Skin of body (tissue), 2 donors: ENCODE data around the gene FAM47E. TPM values are rescaled to one million over a fixed set of nuclear protein-coding genes. Genes with fewer than 3 reads are reported as not detected.

Experiments
- DNase-seq: peaks from one replicate; lab custom pipeline; 2025; lab: John Stamatoyannopoulos, UW
- total RNA-seq: library from RNA; depleted of rRNA; stranded (reverse); fragments of >200 nt; gene quantifications from one replicate; pipeline ENCODE4 v1.2.3, GENCODE V29; 2014

The FAM47E gene
- 2.1 TPM for total RNA-seq

DNA sequence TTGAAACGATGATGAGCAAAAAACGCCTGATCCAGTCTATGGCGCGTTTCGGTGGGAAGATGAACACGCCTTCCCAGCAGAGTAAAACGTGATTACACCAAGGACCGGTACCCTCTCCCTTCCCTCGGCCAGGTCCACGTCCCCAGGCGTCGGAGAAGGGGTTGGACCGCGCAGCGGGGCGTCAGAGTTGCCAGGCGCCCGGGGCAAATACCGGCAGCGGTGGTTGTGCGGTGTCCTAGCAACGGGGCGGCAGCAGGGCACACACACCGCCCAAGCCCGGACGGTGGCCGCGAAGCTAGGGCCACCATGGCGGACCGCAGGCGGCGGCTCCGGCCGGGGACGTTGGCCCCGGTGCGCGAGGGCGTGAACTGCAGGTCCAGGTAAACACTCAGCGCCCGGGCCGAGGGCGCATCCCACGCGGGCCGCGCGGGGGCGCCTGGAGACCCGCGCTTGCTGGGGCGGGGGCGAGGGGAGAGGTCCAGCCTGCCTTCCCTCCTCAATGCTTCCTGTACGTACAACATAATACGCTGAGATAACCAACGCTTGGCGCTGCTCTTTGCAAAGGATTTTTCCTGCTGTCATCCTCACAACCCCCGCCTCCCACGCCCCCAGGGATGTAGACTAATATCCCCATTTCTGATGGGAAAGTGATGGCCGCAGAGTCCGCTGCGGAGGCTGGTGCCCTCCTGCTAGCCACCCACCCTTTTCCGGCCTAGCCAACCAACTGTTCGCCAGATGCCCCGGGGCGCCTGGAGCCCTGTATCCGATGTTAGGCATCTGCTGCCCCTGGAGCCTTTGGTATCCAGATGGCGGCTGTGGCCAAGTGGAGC lies at the start of gene FAM47E:
Gene FAM47E (plus strand): TSS at position 281 of the 830 bp plus-strand sequence. CDS start 26 bp downstream, at position 307.
- DNase-seq: no peak

- DNase-seq: no peak
Observed at GRCh38 chr4:76203541-76203940, 48.0 kb upstream of the FAM47E start.

GRCh38 chr4:76204936-76205335 lies 46.6 kb upstream of the FAM47E start:
- no peak for DNase-seq

- DNase-seq: no peak
Observed at GRCh38 chr4:76205476-76205875, 46.0 kb upstream of the FAM47E start.

DNA sequence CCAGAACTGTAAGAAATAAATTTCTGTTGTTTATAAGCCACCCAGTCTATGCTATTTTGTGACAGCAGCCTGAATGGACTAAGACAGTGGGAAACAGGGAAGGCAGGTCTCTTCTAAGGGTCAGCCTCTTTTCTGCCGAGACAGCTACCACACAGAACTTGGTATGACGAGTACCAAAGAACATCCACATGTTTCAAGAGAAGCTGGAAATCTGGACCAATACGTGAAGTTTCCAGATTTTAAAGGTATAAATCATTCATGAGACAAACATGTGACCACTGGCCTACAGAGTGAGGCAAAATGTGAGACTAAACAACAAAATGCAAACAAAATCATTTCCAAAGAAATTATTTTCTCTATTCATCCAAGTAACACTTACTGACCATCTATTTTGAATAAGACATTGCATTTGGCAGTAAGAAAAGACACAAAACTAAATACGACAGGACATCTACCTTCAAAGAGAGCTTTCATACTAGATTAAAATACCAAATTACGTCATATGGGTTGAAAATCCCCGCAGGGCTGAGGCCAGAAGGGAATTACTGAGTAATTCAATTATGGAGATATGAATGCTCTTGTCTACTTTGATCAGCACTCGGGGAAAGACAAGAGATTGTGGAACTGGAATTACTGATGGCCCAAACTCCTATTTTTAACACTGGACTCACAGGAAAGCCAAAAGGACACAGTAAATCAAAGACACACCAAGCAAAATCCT lies 45.1 kb upstream of the FAM47E start:
- DNase-seq: no peak

- DNase-seq: no peak
Observed at GRCh38 chr4:76207549-76207948, 44.0 kb upstream of the FAM47E start.

DNA sequence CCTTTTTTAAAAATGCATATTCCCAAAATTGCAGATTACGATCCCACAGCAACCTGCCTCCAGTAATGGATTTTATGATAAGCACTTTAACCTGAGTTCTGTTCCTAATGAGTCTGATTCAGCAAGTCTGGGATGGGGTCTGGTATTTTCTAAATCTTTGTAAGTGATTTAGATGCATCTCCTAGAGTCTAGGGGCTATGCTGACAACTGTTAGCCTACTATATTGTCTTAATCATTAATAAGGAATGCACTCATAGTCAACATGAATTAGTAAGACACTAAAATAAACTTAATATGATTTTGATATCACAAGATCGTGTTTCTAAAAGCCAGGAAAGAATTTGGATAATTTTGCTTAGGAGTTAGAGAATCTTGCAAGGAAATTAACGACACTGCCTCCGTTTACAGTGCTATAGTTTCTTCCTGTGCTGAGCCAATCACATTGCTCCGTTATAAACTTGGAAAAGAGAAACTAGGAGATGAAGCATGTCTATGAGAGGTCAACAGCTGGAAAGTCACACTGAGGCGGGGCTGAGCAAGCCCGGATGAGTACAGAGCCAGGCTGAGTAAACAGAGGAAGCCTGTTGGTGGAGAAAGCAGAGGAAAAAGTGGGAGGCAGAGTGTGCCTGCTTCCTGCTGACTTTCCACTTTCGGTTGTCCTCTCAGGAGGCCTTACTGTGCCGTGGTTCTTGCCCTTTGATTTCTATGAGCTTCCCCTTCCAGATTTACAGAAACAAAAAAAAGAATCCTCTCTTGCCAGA lies 43.3 kb upstream of the FAM47E start:
- peak; percentile 77 for DNase-seq

DNA sequence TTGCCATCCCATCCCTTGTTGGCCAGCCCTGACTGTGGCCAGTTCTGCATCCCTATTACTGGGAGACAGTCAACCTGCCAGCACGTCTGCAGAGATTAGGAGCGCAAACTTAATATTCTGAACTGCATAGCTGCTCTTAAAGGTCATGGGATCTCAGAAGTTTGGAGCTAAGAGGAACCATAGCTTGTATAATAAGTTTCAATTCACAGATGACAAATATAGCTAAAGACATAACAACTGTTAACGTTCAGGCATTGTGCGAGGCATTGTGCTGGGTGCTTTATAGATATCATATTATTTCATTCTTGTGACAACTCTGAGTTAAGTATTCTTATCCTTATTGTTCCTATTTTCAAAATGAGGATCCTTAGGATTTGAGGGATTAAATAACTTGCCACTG lies 41.6 kb upstream of the FAM47E start:
- no peak for DNase-seq

DNA sequence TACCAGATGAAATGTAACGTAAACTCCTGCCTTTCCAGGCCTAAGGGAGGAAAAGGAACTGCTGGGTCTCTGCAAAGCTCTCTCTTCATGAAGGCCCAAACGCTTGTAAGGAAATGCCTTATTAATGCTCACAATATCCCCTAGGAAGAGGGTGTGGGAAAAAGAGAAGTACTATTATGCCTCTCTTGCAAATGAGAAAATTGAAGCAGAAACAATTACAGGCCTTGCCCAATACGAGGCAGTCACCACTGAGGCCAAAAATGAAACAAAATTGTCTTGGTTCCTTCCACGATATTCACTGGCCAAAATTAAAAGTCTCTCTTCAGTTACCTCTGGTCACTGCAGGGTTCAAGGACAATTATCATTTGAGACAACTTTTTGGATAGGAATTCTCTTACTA lies 41.1 kb upstream of the FAM47E start:
- no peak for DNase-seq

DNA sequence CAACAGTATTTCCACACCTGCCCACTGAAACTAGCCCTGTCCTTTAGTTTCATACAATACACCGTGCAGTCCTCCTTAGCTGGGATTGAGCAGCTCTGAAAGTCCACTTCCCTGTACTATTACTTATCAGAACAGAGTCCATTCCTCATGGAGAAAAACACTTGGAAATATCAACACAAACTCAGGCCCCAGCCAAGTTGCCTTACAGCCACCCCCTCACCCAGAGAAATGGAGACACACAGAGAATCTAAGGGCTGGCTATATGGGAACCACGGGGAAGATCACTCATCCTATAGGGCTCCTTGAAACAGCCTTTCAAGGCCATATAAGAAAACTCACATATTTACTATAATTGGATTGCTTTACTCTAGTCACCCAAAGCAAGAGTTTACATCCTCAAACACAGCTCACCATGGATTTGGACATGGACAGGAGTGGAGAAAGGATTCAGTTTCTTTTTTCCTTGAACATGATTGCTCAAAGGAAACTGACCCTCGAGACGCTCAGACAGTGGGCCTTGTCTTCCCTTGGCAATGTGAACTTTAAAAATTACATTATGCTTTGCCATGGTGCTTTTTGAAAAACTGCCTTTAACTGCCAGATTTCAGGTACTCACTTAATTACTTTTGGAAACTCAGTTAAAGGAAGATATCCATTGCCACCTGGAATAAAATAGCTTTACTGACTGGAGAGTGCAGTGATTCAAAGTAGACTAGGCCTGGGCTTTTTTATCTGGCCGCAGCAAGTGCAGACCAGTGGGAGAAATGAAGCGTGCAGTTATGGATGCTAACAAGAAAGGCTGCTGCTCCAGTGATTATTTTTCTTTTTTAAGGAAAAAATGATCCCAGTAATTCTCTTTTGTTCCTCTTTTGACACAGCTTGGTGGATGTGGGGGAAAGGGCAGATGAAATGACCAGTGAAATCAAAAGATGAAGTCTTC lies 39.5 kb upstream of the FAM47E start:
- DNase-seq: no peak

DNA sequence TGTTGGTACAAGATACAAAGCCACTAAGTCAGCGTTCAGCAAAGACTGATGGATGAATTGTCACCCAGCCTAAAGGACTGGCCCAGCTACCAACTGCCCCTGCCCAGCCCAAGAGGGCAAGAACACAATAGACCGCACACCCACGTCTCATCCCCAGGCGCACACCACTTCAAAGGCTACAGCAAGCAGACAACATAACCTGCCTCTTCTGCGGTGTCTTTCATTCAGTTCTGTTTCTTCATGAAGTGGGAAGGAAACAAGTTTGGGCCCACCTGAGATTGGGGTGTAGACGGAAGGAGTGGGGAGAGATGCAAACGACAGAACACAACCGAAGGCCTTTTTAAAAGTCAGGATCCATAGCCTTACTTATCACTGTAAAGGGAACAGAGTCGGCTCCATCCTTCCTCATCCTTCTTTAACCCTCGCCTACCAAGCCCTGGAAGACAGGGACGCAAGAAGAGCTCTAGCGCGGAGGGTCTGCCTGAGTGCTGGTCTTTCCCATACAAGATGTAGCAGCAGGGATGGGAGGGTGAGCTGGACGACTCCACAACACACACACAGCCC lies 38.6 kb upstream of the FAM47E start:
- DNase-seq: peak; percentile 56

DNA sequence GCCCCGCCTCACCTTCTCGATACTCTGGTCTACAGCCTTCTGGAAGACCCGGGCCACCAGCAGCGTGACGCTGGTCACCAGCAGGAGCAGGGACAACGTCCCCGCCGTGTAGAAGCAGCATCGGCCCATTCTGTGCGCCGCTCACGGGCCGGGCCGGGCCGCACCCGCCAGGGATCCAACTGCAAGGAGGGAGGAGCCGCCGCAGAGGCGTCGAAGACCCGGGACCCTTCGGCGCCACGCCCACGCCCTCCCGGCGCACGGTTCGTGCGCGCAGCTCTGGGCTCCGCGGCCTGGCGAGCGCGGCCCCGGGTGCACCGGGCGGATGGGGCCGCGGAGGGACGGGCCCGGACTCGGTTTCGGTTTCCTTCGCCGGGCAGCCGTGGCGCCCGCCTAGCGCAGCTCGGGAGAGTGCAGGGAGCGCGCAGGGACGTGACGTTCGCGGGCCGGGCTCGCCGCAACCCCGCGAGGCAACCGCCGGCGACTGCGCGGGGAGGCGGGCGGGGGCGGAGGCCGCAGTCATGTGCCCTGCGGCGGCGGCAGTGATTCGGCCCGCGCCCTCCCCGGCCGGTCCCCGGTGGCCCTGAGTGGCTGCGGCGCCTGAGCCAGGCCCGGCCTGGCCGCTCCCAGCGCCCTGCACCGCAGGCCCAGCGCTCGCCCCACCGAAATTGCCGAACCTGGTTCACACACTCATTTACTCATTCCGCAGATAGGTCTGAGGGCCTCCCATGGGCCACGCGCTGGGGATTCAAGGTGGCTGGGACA lies 37.9 kb upstream of the FAM47E start, which contains the start of gene SCARB2:
Gene SCARB2 (minus strand): TSS at position 410 of the 762 bp plus-strand sequence. CDS start 281 bp downstream, at position 129.
- peak; percentile 80 for DNase-seq

DNA sequence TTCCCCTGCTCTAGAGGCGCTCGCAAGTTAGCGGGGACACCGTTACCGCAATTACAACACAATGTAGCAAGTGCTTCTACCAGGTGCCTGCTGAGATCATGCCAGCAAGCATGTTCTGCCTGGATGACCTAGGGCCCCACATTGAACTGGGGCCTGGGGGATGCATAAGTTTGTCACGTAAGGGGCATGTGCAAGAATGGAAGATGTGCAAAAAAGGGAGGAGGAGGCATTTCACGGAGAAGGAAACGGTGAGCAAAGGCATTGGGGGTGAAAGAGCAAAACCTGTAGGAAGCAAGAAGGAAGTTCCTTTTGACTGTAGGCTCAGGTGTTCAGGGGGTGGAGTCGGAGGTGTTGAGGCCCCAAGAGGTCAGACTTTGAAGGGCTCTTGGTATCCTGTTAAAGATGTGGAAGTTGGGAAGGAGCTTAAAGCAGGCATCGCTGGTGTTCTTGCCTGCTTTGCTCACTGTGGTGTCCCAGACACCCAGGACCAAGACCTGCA lies 37.3 kb upstream of the FAM47E start:
- peak; percentile 34 for DNase-seq

GRCh38 chr4:76215077-76215476 lies 36.4 kb upstream of the FAM47E start:
- no peak for DNase-seq

GRCh38 chr4:76216524-76216923 lies 35.0 kb upstream of the FAM47E start:
- DNase-seq: no peak

- no peak for DNase-seq
Observed at GRCh38 chr4:76216975-76217814, 34.3 kb upstream of the FAM47E start.

DNA sequence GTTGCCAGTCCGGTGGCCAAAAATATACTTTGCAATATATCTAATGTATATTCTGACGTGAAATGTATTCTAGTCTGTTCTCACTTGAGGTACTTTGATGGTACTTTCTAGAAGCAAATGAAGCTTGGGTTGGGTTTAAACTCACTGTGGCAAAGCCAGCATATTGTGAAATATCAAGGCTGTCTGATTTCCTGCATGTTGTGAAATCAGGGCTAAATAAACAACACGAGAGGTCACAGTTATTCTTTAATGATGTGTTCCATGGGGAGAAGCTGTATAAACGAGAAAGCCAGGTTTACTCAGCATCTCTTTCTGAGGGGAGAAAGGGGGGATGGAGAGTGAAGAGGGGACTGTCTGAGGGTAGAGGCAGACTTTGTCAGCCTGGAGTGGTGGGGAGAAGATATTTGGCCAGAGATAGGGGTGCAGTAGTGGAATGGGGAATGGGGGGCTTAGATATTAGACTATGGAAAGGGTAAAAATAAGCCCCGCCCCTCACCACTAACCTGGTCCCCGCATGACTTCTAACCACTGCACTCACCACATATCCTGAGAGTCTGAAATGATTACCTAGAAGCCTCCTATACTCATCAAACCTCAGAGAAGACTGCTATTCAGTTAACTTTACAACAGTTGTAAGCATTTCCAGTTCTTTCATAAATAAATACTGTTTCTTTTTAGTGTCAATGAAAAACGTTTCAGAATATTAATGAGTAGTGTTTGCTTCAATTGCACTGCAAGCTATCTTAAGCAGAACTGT lies 32.0 kb upstream of the FAM47E start:
- DNase-seq: no peak

DNA sequence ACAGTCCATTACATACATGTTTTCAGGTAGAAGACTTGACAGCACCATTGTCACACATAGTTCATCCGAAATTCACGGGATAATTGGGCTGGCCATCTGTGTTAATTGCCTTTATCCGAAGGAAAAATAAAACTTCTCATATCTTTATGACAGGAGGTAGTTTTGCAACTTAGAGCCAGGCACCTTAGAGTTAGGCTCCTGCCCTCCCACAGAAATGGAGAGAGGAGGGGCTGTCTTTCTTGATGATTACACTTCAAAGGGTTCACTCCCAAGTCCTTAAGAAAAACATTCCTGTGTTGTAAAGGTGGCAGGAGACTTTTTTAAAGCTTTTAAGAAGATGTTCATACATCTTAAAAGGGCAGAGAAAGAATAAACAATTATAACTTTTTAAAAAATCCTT lies 27.4 kb upstream of the FAM47E start:
- DNase-seq: no peak
